Astrocyte (in vitro differentiated cells and primary cell): ENCODE measurements around the gene CLHC1.

ENCODE experiments used
- CTCF ChIP-seq: IDR thresholded peaks from 2 replicates; pipeline ENCODE4 v1.5.1; 2011; ENCODE audit warnings: low read depth, mild to moderate bottlenecking, inconsistent platforms, low read length, moderate library complexity; ENCODE audit not compliant: insufficient read depth
- EZH2 ChIP-seq: IDR thresholded peaks from 2 replicates; pipeline ENCODE4 v1.6.1; 2012; ENCODE audit warnings: mild to moderate bottlenecking, low read length, inconsistent platforms; ENCODE audit not compliant: insufficient read depth

GRCh38 chr2:55225481-55226020 lies 6.5 kb downstream of the CLHC1 start:
- no peak for TF ChIP-seq CTCF
- TF ChIP-seq EZH2, result no peak
